NCI-H2081 treated with DMSO at 0.1 percent for 48 hours (cell line): Measurements from ENCODE around the gene KISS1.

Source experiments
- DNase-seq: peaks from one replicate; lab custom pipeline; 2025; lab: John Stamatoyannopoulos, UW

Gene KISS1

DNA sequence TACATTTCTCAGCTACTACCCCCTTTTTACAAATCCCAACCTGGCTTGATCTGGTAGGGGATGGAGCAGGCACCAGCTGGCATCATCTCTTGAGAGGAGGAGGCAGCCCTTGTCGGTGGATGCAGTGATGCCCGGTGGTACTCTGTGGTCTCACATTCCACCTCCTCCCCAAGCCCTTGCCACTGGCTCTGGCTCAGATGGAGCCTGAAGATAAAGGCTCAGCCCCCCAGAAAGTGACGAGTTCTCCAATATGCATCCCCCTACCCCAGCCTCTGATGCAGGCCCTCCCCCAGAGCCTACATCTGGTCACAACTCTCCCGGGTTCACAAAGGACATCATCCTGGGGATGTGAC lies 21.3 kb upstream of the KISS1 start:
- no peak for DNase-seq

DNA sequence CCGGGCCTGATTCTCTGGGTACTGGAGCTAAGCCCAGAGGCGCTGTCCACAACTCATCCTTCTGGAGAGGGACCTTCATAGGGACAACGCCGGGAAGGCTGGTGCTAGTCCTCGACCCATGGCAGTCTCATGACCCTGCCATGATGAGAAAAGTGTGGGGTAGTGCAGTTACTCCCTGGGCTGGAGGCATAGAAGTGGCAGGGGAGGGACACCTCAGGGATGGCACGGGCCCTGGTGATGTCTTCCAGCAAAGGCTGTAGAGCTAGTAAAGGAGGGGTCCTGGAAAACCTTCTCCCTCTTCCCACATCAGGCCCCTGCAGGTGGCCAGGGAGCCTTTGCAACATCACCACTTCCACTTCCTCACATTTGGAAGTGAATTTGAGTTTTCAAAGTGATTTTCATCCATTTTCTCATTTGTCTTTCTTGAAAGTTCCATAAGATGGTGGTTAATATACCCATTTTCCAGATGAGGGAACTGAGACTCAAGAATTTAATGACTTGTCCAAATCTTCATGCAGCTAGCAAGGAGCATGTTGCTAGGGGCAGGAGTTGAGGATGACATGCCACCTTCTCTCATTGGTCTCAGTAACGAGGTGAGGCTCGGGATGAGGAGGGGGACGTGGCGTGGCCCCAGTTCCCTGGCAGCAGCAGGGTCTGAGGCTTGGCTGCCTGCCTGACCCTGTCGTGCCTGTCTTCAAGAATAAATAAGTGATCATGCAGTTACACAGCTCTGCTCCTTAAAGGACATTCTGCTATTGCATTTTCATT lies 20.8 kb upstream of the KISS1 start:
- no peak for DNase-seq

DNA sequence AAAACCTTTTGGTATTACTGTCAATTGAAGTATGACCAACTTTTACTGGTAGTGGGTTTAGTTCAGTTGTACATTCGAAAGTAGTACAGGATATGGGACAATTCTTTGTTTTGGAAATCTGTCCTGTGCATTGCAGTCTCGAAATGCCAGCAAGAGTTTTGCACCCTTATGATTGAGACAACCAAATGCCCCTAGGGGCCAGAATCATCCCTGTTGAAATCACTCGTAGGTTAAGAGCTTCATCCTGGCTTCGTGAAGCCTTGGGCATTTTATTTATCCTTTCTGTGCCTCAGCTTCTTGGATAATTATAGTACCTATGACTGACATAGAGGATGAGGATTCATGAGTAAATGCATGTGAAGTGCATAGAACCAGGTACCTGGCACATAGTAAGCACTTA lies 19.9 kb upstream of the KISS1 start:
- DNase-seq, result no peak

DNA sequence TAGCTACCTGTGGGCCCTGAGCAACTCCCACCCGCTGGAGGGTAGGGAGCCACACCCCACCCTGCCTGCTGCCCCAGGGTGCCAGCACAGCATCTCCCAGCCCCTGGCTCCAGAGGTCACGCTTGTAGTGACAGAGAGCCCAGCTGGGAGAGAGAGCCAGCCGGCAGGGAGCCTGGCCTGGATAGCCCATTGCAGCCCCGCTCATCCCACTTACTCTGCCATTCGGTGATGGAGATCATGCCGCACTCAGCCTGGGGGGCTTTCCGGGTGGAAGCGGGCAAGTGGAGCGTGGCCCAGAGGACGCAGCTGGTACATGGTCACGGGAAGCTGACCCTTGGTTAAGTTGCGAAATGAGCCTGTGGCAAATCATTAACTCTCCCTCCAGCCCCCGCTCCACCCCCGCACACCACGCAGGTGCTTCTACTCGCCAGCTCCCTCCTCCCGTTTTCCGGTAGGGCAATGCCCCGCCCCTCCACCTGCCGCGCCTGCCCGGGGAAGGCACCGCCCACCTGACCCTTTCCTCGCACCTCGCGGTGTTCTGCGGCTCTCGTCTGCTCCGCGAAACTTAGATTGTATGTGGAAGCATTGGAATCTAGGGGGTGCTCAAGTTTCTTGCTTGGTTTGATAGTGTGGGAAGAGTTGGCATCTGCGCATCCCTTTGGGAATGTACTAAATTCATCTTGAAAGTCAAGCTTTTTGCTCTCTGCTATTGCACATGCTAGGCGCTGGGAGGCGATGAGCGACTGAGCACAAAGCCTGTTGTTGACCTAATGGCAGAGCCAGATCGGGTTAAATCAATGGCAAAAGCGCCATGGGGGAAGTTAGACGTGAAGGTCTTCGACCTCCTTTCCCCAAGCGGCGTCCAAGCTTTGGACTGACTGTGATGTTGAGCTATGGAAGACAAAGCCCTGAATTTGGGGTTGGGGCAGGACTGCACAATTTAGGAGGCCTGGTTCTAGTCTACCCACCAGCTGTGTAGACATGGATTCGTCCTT lies 17.7 kb upstream of the KISS1 start, which contains the start of gene GOLT1A:
TSS of gene GOLT1A (minus strand) at position 321 of the 995 bp plus-strand sequence. CDS start at position 239, 82 bp downstream.
- DNase-seq, result no peak

DNA sequence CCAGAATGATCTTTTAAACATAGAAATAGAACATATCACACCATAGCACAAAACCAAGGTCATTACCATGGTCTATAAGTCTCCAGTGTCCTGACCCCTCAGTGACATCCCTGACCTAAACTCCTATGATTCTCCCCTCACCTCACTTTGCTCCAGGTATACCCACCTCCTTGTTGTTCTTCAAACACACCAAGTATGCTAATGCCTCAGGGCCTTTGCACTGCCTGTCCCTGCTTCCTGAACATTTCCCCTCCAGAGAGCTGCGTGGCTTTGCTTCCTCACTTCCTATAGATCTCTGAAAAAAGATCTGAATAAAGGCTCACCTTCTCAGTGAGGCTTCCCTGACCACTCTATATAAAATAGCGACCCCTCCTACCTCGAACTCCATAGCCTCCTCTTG lies 16.4 kb upstream of the KISS1 start:
- no peak for DNase-seq

DNA sequence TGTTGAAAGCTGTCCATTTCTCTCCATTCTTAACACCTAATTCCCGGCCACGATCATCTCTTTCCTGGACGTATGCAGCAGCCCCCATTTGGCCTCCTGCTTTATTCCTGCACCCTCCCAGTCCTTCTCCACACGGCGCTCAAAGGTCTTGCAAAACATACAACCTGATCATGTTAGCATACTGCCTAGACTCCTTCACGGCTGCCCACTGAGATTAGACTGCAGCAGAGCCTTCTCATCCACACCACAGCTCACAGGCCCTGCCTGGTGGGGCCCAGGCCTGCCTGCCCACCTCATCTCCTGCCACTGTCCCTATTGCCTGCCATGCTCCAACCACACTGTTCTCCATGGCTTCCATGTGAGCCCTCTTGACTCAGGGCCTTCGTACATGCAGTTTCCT lies 14.8 kb upstream of the KISS1 start:
- DNase-seq, result no peak

DNA sequence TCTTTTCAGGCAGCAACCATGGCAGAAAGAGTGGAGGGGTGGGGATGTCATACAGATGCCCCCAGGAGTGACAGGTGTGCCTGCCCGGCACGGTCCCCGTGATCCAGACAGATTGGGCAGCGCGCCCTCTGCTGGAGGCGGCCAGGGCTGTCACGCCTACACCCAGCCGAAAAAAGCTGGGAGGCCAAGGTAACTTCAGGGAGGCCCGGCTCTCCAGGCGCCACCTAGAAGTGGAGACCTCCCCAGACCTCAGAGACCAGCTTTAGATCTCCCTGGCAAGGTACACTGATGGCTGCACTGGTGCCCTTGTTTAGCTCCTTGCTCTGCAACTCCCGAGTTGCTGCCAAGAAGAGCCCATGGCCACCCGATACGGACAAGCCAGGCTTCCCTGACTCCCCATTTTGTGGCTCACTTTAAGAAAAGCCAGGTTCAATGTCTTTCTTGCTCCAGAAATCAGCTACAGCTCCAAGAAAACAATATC lies 10.9 kb upstream of the KISS1 start:
- DNase-seq, result no peak

DNA sequence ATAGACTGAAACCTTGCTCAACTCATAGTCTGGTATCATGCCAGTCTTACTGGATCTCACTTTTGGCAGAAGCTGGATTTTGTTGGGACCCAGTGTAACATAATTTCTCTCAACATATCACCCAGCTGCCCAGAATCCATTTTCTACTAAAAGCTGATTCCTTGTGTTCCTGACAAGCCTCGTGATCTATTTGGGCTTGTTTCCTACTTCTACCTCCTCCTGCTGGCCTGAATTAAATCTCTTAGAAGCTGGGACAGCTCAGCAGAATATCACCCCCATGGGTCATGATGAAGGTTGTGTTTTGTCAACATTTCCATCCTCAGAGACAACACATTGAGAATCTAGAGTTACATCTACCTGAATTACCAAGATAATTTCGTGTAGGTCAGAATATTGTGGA lies 9.8 kb upstream of the KISS1 start:
- DNase-seq, result no peak

DNA sequence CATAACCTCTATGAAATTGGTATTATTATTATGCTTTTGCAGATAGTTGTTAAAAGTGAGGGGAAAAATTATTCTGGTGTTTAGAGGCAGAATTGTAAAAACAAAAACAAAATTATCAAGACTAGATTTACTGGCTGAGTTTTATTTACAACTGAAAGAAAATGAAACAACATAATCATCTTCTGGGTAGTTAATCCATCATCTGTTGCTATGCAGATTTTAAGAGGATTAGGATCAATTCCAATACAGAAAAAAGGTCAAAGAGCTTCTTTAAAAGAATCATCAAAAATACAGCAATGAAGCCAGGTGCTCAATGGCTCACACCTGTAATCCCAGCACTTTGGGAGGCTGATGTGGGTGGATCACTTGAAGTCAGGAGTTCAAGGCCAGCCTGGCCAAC lies 9.2 kb upstream of the KISS1 start:
- no peak for DNase-seq

DNA sequence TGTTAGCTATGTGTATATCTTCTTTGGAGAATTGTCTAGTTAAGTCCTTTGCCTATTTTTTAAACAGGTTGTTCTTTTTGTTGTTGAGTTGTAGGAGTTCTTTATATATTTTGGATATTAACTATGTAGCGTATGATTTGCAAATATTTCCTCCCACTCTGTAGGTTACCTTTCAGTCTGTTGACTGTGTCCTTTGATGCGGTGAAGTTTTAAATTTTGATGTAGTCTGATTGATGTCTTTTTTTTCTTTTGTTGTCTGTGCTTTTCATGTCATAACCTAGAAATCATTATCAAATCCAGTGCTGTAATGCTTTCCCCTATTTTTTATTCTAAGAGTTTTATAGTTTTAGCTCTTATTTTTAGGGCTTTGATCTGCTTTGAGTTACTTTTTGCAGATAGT lies 8.7 kb upstream of the KISS1 start:
- DNase-seq, result no peak

DNA sequence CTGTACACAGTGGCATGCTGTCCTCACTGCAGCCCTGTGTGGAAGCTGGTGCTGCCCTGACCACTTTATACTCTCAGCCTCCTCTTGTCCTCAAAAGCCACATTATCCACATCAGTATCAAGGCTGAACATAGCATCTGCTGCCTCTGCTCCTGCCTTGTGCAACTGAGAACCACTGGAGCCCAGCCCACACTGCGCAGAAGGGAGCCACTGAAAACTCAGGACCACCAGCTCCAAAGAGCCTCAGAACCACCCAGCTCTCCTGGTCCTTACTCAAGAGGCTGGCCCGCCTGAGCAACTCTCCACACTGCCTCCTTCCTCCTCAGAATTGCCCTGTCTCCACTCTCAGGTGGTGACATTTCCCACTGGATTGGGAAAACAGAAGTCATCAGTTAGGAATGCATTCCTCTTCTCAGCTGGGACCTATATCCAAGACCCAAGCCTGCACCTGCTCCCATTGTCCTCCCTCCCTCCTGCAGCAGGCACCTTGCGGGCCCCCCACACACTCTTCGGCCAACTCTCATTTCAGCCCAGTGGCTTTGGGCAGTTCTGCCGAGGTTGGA lies 7.0 kb upstream of the KISS1 start:
- no peak for DNase-seq

DNA sequence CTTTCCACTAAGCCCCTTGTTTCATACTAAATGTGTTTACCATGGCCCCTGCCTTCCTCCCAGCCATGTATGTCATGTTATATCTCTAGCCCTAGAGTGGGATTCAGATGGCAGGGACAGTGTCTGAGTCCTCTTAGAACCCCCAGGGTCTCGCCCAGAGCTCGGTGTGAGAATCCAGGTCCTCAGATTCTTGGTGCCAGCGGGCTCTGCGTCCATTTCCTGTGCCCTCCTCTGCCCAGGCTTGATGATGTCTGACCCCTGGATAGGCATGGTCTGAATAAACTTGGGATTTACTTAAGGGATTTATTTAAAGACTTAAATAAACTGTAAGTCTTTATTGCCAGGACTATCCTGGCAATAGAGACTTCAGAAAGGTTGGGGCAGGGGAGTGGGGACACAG lies 6.2 kb upstream of the KISS1 start:
- DNase-seq, result no peak

DNA sequence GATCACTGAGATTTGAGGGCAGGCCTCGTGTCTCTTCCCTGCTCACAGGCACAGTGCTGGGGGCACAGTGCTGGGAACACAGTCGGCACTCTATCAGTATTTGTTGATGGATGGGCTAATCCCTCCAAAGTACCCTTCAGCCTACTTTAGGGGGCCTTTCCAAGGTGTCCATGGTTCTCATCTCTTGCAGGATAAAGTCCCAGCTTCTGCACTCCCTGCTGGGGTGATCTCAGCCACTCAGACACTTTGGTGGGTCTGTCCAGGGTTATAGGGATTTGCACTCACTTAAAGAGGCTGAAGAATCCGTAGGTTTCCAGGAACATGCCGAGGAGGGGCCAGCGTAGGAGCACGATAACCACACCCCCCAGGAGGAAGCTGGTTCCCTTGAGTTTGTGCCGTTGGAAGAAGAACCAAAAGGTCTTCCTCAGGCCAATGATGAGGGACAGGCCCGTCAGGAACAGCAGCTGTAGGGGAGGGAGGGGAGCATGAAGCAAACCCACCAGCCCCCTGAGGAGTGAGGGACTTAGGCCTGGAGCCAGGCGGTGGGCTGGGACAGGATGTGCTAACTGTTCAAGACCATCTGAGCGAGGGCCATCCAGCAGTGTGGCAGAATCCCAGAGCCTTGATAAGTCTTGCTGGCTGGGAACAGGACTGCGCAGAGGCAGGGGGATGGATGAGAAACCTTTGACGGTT lies 5.2 kb upstream of the KISS1 start:
- DNase-seq, result no peak

DNA sequence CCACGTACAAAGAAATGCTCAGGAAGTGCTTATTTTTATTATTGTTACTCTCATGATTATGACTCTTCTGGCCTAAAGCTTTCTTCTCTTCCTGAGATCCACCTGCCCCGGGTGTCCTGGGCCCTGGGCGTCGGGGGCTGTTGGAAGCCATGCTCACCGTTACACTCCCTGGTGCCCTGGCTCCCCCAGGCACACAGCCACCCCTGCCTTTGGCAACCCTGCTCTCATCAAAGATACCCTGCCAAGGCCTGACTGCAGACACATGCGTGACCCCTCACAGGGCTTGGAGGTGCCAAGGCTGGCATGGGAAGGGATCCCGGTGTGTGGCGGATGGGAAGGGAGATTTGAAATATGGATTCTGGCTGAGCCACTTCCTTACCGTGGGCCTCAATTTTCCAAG lies 3.3 kb upstream of the KISS1 start:
- no peak for DNase-seq

DNA sequence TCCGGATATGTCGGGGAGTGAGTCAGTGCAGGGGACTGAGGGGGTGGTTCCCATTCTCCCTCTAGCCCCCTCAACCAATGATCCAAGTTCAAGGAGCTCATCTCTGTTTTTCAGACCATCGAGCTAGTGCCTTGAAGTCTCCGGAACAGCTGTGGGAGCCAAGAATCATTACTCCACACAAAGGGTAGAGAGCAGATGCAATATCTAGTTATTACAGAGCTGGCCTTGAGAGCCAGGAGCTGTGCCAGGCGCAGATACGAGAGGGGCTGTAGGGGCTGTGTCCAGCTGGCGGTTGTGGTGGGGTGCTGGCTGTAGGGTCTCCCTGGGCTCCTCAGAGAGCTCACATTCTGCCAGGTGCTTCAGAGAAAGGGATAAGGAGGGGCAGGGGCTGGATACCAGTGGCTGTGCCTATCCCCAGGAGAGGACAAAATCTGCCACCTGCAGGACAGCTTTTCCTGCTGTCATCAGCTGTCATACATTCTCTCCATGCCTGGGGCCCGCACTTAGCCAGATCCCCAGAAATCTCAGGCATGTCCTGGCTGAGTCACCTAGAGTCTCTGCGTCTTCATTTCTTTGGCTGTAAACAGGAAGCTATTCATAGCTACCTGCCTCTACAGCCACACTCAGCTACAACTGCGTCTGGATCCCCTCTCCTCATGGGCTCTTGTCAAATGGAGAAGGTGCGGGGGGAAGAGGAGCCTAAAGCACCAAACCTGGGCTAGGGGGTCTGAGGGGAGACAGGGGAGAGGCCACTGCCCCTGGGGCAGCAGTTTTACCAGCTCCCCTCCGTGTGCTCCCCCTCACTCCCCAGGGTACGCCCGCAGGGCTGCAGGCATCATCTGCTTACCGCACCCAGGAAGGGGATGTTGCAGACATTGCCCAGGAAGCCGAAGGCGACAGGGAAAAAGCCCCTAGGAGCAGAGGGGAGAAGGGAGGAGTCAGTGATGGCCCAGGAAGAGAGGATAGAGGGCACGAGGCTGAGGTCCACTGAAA lies 2.4 kb upstream of the KISS1 start:
- no peak for DNase-seq

DNA sequence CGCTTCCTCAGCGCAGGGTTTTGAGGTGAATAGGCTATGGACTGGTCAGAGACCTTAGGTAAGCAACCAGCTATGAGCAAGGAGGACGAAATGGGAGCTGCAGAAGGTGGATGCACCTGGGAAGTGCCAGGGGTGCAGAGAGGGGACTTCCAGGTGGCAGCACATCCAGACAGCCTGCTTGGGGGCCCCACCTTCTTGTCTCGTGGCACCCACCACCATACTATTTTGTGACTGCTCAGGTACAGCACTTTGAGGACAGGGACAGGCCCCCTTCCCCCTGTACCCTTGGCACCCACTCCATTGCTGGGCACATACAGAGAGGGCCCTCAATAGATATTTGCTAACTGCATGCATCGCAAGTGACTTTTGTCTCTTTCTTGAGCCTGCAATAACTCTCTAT lies 777 bp upstream of the KISS1 start:
- DNase-seq, result no peak

DNA sequence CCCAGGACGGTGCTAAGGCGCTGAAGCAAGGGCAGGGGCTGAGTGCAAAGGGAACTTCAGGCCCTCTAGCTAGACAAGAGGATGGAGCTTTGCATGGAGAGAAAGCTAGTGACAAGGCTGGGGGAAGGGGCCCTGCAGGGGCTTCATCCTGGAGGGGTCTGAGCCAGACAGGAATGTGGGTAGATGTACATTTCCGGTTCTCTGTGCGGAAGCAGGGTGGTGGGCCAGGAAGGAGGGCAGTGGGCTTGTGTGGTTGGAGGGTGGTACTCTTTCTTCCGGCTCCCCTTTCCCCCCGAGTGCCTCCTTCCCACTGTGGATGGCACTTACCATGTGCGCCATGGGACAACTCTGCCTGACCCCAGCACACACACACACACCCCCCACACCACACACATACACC lies 1.5 kb downstream of the KISS1 start:
- no peak for DNase-seq

DNA sequence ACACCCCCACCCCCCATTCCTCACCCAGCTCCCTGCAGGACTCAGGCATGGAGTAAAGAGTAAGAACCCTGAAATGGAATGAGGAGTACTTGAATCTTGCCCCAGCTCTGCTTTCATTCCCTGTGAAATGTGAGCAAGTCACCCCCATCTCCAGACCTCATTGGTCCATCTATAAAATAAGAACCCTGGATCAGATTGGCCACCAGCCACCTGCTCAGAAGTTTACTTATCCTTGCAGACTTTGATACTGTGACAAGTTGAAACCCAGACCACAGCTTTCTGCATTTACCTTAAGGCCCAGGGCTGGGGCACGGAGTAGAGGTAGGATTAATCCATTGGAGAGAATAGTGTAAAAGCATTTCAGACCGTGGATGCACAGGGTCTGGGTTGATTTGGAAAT lies 2.2 kb downstream of the KISS1 start:
- no peak for DNase-seq

DNA sequence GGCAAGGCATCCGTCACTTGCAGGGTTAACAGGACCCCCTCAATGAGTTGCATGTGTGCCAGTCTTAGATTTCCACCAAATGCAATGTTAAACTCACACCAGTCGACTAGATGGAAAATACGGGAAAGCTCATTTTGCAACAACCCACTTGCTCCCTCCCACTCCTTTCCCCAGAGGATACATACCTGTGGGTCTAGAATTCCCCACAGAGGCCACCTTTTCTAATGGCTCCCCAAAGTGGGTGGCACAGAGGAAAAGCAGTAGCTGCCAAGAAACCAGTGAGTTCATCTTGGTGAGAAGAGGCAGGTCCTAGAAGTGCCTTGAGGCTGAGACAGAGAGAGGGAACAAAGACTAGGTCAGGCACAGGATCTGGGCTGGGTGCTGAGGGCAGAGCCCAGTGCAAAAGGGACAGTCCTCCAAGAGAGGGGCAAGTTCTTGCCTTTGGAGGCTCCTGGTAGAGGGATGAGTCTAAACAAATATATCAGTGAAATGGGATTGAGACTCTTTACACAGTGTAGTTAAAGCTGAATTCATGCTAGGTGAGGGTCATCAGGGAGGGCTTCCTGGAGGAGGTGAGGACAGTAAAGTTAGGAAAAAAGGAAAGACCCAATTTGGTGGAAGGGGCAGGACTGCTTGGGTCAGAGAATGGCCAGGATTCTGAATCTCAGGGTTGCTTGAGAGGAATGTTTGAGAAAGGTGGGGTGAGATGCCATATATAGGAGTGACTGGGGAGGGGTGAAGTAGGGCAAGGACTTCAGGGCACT lies 3.5 kb downstream of the KISS1 start:
- DNase-seq, result no peak

DNA sequence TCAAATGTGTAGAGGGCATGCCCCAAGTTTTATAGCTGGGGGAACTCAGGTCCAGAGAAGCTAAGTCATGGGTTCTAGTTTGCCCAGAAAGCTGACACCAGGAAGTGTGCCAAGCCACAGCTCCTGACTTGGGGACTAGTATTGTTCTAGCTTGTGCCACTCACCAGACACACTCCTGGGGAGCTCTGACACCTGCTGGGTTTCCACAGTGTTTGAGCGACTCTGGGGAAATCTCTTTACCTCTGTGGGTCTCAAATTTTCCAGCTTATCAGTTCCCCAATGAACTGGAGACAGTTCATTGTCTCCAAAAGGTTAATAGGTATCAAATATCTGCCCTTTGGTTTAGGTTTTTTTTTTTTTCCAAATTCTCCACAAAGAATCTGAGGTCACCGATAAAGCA lies 4.2 kb downstream of the KISS1 start:
- no peak for DNase-seq
